ENCODE data around the gene PLXNB1.

The PLXNB1 gene

GRCh38 chr3:48436477-48436787 is 6.5 kb upstream of the PLXNB1 start:
- DNase-seq (ENCODE audit: extremely low spot score) = no peak
- TF ChIP-seq, protein P1, sequence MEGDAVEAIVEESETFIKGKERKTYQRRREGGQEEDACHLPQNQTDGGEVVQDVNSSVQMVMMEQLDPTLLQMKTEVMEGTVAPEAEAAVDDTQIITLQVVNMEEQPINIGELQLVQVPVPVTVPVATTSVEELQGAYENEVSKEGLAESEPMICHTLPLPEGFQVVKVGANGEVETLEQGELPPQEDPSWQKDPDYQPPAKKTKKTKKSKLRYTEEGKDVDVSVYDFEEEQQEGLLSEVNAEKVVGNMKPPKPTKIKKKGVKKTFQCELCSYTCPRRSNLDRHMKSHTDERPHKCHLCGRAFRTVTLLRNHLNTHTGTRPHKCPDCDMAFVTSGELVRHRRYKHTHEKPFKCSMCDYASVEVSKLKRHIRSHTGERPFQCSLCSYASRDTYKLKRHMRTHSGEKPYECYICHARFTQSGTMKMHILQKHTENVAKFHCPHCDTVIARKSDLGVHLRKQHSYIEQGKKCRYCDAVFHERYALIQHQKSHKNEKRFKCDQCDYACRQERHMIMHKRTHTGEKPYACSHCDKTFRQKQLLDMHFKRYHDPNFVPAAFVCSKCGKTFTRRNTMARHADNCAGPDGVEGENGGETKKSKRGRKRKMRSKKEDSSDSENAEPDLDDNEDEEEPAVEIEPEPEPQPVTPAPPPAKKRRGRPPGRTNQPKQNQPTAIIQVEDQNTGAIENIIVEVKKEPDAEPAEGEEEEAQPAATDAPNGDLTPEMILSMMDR (IDR thresholded peaks at IDR 0.05; ENCODE audit: control extremely low read depth, extremely low read depth, low read depth, missing control alignments) = no peak

GRCh38 chr3:48435774-48436476 is 6.0 kb upstream of the PLXNB1 start:
- peak; percentile 88 for DNase-seq (ENCODE audit: extremely low spot score)
- TF ChIP-seq, protein P1 (IDR thresholded peaks at IDR 0.05; ENCODE audit: control extremely low read depth, extremely low read depth, low read depth, missing control alignments) = peak; percentile 100
- POLR2A ChIA-PET = interaction anchor here (0.7 to 2.3 kb wide), 5 partner anchors 11 to 167 kb away, joined by 3 to 8 read pairs (median 4); partner anchors contain the start of gene ATRIP
- CTCF ChIA-PET = interaction anchor here (0.6 to 22.2 kb wide), 108 partner anchors 10 to 928 kb away, joined by 3 to 863 read pairs (median 5); partner anchors contain the start of genes ATRIP, CAMP, CDC25A and FBXW12

More at GRCh38 chr3:48436477-48436787, 6.5 kb upstream of the PLXNB1 start:
- POLR2A ChIA-PET = interaction anchor here (0.7 to 2.3 kb wide), 5 partner anchors 10 to 168 kb away, joined by 3 to 8 read pairs (median 4); partner anchors contain the start of gene ATRIP
- CTCF ChIA-PET = interaction anchor here (0.6 to 22.2 kb wide), 106 partner anchors 10 to 929 kb away, joined by 3 to 863 read pairs (median 6); partner anchors contain the start of genes ATRIP, CAMP, CDC25A and FBXW12

DNA sequence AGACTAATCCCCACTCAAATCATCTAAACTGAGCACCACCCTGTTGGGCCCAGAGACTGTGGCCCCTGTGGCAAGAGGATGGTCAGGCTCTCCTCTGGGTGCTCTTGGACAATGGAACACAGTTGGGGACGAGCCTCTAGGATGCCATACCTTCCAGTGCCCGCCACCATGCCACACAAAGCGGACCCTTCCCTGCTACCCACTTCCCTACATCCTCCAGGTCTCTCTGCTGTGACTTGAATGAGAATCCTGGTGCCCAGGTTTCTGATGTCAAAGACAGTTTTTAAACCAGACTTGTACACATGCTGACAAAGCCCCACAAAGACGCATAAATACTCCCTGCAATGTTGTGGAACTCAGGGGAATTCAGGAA is 5.3 kb upstream of the PLXNB1 start:
- POLR2A ChIA-PET = interaction anchor here (1.5 to 2.3 kb wide), 2 partner anchors 11 to 34 kb away, joined by 6 to 8 read pairs; partner anchors contain the start of gene ATRIP

DNA sequence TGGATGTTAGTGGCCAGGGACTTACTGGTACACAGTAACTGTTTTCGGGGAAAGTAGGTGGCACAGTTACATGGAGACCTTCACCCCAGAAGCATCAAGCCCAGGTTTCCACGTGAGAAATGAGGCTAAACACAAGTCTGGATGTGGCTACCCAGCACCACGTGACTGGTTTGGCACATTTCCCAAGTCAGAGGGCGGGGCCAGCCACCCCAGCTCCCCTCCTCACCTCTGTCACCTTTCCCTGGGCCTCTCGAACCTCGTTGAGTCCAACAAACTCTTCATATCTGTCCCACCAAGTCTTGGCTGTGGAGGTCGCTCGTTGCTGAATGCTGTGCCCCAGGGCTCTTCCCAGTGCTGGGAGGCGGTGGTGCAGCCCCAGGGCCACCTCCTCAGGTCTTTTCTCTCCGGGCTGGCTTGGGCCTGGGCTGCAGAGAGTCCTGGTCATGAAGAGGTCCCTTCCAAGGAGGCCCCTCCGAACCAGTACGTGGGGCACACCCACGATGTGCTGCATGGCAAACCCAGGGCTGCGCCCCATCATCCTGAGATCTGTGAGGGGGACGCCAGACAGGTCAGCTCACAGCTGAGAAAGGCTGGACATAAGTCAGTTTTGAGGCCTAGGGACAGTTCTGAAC is 4.8 kb upstream of the PLXNB1 start:
- ChIA-PET POLR2A (no interaction called here), CTCF (interaction anchor here (1.0 to 22.2 kb wide), 10 partner anchors 22 to 240 kb away, joined by 3 to 863 read pairs (median 18); no protein-coding TSS in a partner anchor)
- DNase-seq (ENCODE audit: extremely low spot score) = no peak
- TF ChIP-seq, protein P1 (IDR thresholded peaks at IDR 0.05; ENCODE audit: control extremely low read depth, extremely low read depth, low read depth, missing control alignments) = no peak

More for the DNA sequence above, 5.3 kb upstream of the PLXNB1 start:
- no peak for DNase-seq (ENCODE audit: extremely low spot score)
- TF ChIP-seq, protein P1 (IDR thresholded peaks at IDR 0.05; ENCODE audit: control extremely low read depth, extremely low read depth, low read depth, missing control alignments) = no peak
- CTCF ChIA-PET = interaction anchor here (0.9 to 22.2 kb wide), 51 partner anchors 11 to 913 kb away, joined by 3 to 863 read pairs (median 11); partner anchors contain the start of genes ATRIP, CAMP, CDC25A and FBXW12

GRCh38 chr3:48433472-48434118 is 3.7 kb upstream of the PLXNB1 start:
- POLR2A ChIA-PET = no interaction called here
- DNase-seq (ENCODE audit: extremely low spot score) = no peak
- TF ChIP-seq, protein P1 (IDR thresholded peaks at IDR 0.05; ENCODE audit: control extremely low read depth, extremely low read depth, low read depth, missing control alignments) = no peak
- CTCF ChIA-PET = interaction anchor here (1.0 to 22.2 kb wide), 12 partner anchors 21 to 911 kb away, joined by 3 to 863 read pairs (median 4); a partner anchor contains a TSS

Data from GM10248 (cell line).